ENCODE results near the gene SLAIN2.

SLAIN2 gene

GRCh38 chr4:48367016-48367415, 25.7 kb downstream of the SLAIN2 start:
- Histone ChIP-seq H3K4me3 (ENCODE audit: low read depth in 1 of 2, low read length in 2 of 2) (no peak overlapping the region), H3K4me1 (ENCODE audit: control insufficient read depth in 1 of 2, insufficient read depth in 2 of 2, low read length in 2 of 2) (peaks cover 0 to 15% of the 10 kb centered on the region in 2 donors), H3K9me3 (ENCODE audit: control insufficient read depth in 1 of 2, low read length in 2 of 2) (no peaks in the 10 kb centered on the region), H3K9ac (ENCODE audit: low read depth in 1 of 2, low read length in 2 of 2) (no peak overlapping the region), H3K27me3 (ENCODE audit: control insufficient read depth in 1 of 2, insufficient read depth in 2 of 2, low read length in 2 of 2) (no peaks in the 10 kb centered on the region), H3K36me3 (ENCODE audit: control insufficient read depth in 1 of 2, insufficient read depth in 2 of 2, low read length in 2 of 2) (no peaks in the 10 kb centered on the region), H3K27ac (ENCODE audit: low read depth, low read length) (no peak overlapping the region)

DNA sequence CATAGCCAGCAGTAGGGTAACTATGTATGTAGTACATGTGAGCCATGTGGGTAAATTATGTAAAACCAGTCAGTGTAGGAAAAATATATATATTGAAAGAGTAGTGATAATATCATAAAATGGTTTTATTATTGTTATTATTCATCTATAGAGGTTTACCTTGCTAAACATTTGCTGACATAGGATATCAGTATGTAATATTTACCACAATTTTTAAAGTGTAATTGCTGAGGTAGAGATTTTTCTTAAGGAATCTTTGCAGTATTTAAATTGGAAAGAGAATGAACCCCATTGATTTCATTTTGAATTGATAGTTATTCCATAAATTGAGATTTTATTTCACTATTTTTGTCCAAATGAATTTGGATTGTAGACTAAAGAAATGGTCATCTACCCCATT, 27.1 kb downstream of the SLAIN2 start:
- Histone ChIP-seq H3K9ac (ENCODE audit: low read depth in 1 of 2, low read length in 2 of 2) (no peak overlapping the region), H3K27me3 (ENCODE audit: control insufficient read depth in 1 of 2, insufficient read depth in 2 of 2, low read length in 2 of 2) (no peaks in the 10 kb centered on the region), H3K9me3 (ENCODE audit: control insufficient read depth in 1 of 2, low read length in 2 of 2) (no peaks in the 10 kb centered on the region), H3K27ac (ENCODE audit: low read depth, low read length) (no peak overlapping the region), H3K4me3 (ENCODE audit: low read depth in 1 of 2, low read length in 2 of 2) (no peak overlapping the region), H3K4me1 (ENCODE audit: control insufficient read depth in 1 of 2, insufficient read depth in 2 of 2, low read length in 2 of 2) (peaks cover 0 to 18% of the 10 kb centered on the region in 2 donors), H3K36me3 (ENCODE audit: control insufficient read depth in 1 of 2, insufficient read depth in 2 of 2, low read length in 2 of 2) (no peaks in the 10 kb centered on the region)

DNA sequence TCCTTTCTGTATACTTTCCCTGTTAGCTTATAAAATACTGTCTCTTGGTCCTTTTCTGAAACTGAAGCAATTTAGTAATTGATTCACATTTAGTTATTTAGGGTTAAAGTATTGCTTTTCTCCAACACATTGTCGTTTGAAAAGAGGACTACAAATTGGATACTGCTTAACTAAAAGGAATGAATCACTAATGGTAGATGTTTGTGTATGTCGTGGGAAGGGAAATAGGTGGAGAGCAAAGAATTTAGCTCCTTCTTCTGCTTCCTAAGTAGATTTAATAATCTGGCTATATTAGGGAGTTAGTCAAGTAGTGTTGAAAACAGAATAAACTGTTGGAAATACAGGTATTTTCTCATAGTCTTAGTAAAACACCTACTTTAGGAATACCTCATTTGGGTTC, 27.9 kb downstream of the SLAIN2 start:
- no peaks in the 10 kb centered on the region for H3K27me3 ChIP-seq (ENCODE audit: control insufficient read depth in 1 of 2, insufficient read depth in 2 of 2, low read length in 2 of 2)
- H3K9me3 ChIP-seq (ENCODE audit: control insufficient read depth in 1 of 2, low read length in 2 of 2), result no peaks in the 10 kb centered on the region
- H3K4me3 ChIP-seq (ENCODE audit: low read depth in 1 of 2, low read length in 2 of 2), result no peak overlapping the region
- H3K9ac ChIP-seq (ENCODE audit: low read depth in 1 of 2, low read length in 2 of 2), result no peak overlapping the region
- no peaks in the 10 kb centered on the region for H3K36me3 ChIP-seq (ENCODE audit: control insufficient read depth in 1 of 2, insufficient read depth in 2 of 2, low read length in 2 of 2)
- H3K4me1 ChIP-seq (ENCODE audit: control insufficient read depth in 1 of 2, insufficient read depth in 2 of 2, low read length in 2 of 2), result peaks cover 0 to 18% of the 10 kb centered on the region in 2 donors
- H3K27ac ChIP-seq (ENCODE audit: low read depth, low read length), result no peak overlapping the region

- no peak overlapping the region for H3K4me3 ChIP-seq (ENCODE audit: low read depth in 1 of 2, low read length in 2 of 2)
- no peak overlapping the region for H3K27ac ChIP-seq (ENCODE audit: low read depth, low read length)
- H3K9ac ChIP-seq (ENCODE audit: low read depth in 1 of 2, low read length in 2 of 2), result no peak overlapping the region
- H3K4me1 ChIP-seq (ENCODE audit: control insufficient read depth in 1 of 2, insufficient read depth in 2 of 2, low read length in 2 of 2), result peaks cover 0 to 23% of the 10 kb centered on the region in 2 donors
- H3K36me3 ChIP-seq (ENCODE audit: control insufficient read depth in 1 of 2, insufficient read depth in 2 of 2, low read length in 2 of 2), result no peaks in the 10 kb centered on the region
- no peaks in the 10 kb centered on the region for H3K9me3 ChIP-seq (ENCODE audit: control insufficient read depth in 1 of 2, low read length in 2 of 2)
- H3K27me3 ChIP-seq (ENCODE audit: control insufficient read depth in 1 of 2, insufficient read depth in 2 of 2, low read length in 2 of 2), result no peaks in the 10 kb centered on the region
Measured at GRCh38 chr4:48369771-48370170, 28.4 kb downstream of the SLAIN2 start.

- no peak overlapping the region for H3K9ac ChIP-seq (ENCODE audit: low read depth in 1 of 2, low read length in 2 of 2)
- H3K4me1 ChIP-seq (ENCODE audit: control insufficient read depth in 1 of 2, insufficient read depth in 2 of 2, low read length in 2 of 2), result peaks cover 2 to 27% of the 10 kb centered on the region in 2 donors
- no peak overlapping the region for H3K27ac ChIP-seq (ENCODE audit: low read depth, low read length)
- no peak overlapping the region for H3K4me3 ChIP-seq (ENCODE audit: low read depth in 1 of 2, low read length in 2 of 2)
- no peaks in the 10 kb centered on the region for H3K36me3 ChIP-seq (ENCODE audit: control insufficient read depth in 1 of 2, insufficient read depth in 2 of 2, low read length in 2 of 2)
- no peaks in the 10 kb centered on the region for H3K27me3 ChIP-seq (ENCODE audit: control insufficient read depth in 1 of 2, insufficient read depth in 2 of 2, low read length in 2 of 2)
- no peaks in the 10 kb centered on the region for H3K9me3 ChIP-seq (ENCODE audit: control insufficient read depth in 1 of 2, low read length in 2 of 2)
Measured at GRCh38 chr4:48370260-48371134, 29.2 kb downstream of the SLAIN2 start.

DNA sequence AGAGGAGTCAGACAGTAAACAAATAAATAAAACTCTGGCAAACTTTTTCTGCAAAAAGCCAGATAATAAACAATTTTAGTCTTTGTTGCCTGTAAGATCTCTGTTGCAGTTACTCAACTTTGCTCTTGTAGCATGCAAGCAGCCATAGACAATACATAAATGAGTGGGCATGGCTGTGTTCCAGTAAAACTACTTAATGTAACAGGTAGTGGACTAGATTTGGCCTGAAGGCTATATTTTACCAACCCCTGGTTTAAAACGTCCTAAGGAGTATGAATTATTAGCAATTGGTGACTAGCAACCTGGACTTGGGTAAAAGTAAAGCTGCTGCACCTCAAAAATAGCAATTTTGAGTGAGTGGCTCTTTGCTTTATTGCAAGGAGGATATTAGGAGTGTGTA, 30.9 kb downstream of the SLAIN2 start:
- H3K27ac ChIP-seq (ENCODE audit: low read depth, low read length), result no peak overlapping the region
- peaks cover 5 to 23% of the 10 kb centered on the region in 2 donors for H3K4me1 ChIP-seq (ENCODE audit: control insufficient read depth in 1 of 2, insufficient read depth in 2 of 2, low read length in 2 of 2)
- H3K9me3 ChIP-seq (ENCODE audit: control insufficient read depth in 1 of 2, low read length in 2 of 2), result no peaks in the 10 kb centered on the region
- no peak overlapping the region for H3K4me3 ChIP-seq (ENCODE audit: low read depth in 1 of 2, low read length in 2 of 2)
- no peaks in the 10 kb centered on the region for H3K36me3 ChIP-seq (ENCODE audit: control insufficient read depth in 1 of 2, insufficient read depth in 2 of 2, low read length in 2 of 2)
- H3K27me3 ChIP-seq (ENCODE audit: control insufficient read depth in 1 of 2, insufficient read depth in 2 of 2, low read length in 2 of 2), result no peaks in the 10 kb centered on the region
- no peak overlapping the region for H3K9ac ChIP-seq (ENCODE audit: low read depth in 1 of 2, low read length in 2 of 2)

GRCh38 chr4:48375651-48376304, 34.4 kb downstream of the SLAIN2 start:
- Histone ChIP-seq H3K9me3 (ENCODE audit: control insufficient read depth in 1 of 2, low read length in 2 of 2) (no peaks in the 10 kb centered on the region), H3K27me3 (ENCODE audit: control insufficient read depth in 1 of 2, insufficient read depth in 2 of 2, low read length in 2 of 2) (no peaks in the 10 kb centered on the region), H3K9ac (ENCODE audit: low read depth in 1 of 2, low read length in 2 of 2) (no peak overlapping the region), H3K4me3 (ENCODE audit: low read depth in 1 of 2, low read length in 2 of 2) (peak overlapping the region in 1 of 2 donors; percentile 16), H3K27ac (ENCODE audit: low read depth, low read length) (no peak overlapping the region), H3K4me1 (ENCODE audit: control insufficient read depth in 1 of 2, insufficient read depth in 2 of 2, low read length in 2 of 2) (peaks cover 5 to 16% of the 10 kb centered on the region in 2 donors), H3K36me3 (ENCODE audit: control insufficient read depth in 1 of 2, insufficient read depth in 2 of 2, low read length in 2 of 2) (peaks cover 0 to 9% of the 10 kb centered on the region in 2 donors)

DNA sequence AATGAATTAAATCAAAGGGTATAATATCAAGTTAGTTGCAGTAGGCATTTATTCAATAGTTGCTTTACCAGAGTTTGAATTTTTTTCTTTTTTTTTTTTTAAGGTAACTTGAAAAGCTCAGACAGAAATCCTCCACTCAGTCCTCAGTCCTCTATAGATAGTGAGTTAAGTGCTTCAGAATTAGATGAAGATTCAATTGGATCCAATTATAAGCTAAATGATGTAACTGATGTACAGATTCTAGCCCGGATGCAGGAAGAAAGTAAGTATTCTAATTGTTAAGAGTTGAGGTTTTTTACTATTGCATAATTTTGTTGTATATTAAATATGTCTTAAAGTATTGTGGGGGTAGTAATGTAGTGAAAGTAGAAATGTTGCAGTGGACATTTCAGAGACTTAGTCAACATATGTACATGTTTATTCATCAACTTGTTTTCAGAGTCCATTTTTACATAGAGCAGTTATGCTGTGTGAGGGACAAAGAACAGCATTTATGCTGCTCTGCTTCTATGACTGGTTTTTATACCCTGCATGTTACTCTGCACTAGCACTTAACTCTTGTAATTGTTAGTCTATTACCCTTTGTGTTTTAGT, 38.4 kb downstream of the SLAIN2 start:
- no peak overlapping the region for H3K27ac ChIP-seq (ENCODE audit: low read depth, low read length)

GRCh38 chr4:48380583-48381167, 39.3 kb downstream of the SLAIN2 start:
- Histone ChIP-seq H3K9ac (ENCODE audit: low read depth in 1 of 2, low read length in 2 of 2) (no peak overlapping the region), H3K9me3 (ENCODE audit: control insufficient read depth in 1 of 2, low read length in 2 of 2) (no peaks in the 10 kb centered on the region), H3K4me1 (ENCODE audit: control insufficient read depth in 1 of 2, insufficient read depth in 2 of 2, low read length in 2 of 2) (peaks cover under 1 to 2% of the 10 kb centered on the region in 2 donors), H3K36me3 (ENCODE audit: control insufficient read depth in 1 of 2, insufficient read depth in 2 of 2, low read length in 2 of 2) (peaks cover 8 to 22% of the 10 kb centered on the region in 2 donors), H3K27ac (ENCODE audit: low read depth, low read length) (no peak overlapping the region), H3K4me3 (ENCODE audit: low read depth in 1 of 2, low read length in 2 of 2) (no peak overlapping the region), H3K27me3 (ENCODE audit: control insufficient read depth in 1 of 2, insufficient read depth in 2 of 2, low read length in 2 of 2) (no peaks in the 10 kb centered on the region)

More for the DNA sequence above, 38.4 kb downstream of the SLAIN2 start:
- Histone ChIP-seq H3K36me3 (ENCODE audit: control insufficient read depth in 1 of 2, insufficient read depth in 2 of 2, low read length in 2 of 2) (peaks cover 3 to 15% of the 10 kb centered on the region in 2 donors), H3K9ac (ENCODE audit: low read depth in 1 of 2, low read length in 2 of 2) (no peak overlapping the region), H3K4me3 (ENCODE audit: low read depth in 1 of 2, low read length in 2 of 2) (no peak overlapping the region), H3K27me3 (ENCODE audit: control insufficient read depth in 1 of 2, insufficient read depth in 2 of 2, low read length in 2 of 2) (no peaks in the 10 kb centered on the region), H3K4me1 (ENCODE audit: control insufficient read depth in 1 of 2, insufficient read depth in 2 of 2, low read length in 2 of 2) (peaks cover 5 to 9% of the 10 kb centered on the region in 2 donors), H3K9me3 (ENCODE audit: control insufficient read depth in 1 of 2, low read length in 2 of 2) (no peaks in the 10 kb centered on the region)

Measured in duodenal mucosa (tissue), 2 donors.